ENCODE results near the gene KIF15.
"Not testable (repeated sequence)": the region's sequence is repeated elsewhere in the genome, so short reads cannot be mapped to it uniquely, and the experiment has no call there.

The KIF15 gene

GRCh38 chr3:44831232-44831631 lies 69.6 kb downstream of the KIF15 start:
- DNase-seq = no peak

DNA sequence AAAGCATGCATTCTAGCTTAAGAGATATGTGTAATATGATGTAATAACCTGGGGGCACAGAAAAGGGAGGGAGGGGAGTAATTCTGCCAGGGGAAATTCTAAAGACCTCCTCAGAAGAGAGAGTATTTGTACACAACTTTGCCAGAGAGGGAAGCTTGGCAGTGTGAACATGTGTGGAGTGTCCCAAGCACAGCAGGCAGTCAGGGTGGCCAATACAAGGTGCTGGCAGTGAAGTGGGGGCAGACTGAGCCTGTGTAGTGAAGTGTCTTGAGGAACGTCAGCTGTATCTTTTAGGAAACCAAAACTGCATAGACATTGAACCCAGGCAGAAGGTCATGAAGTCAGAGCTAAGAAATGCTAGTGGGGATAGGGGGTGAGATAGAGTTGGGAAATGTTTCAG lies 70.4 kb downstream of the KIF15 start:
- DNase-seq = no peak

DNA sequence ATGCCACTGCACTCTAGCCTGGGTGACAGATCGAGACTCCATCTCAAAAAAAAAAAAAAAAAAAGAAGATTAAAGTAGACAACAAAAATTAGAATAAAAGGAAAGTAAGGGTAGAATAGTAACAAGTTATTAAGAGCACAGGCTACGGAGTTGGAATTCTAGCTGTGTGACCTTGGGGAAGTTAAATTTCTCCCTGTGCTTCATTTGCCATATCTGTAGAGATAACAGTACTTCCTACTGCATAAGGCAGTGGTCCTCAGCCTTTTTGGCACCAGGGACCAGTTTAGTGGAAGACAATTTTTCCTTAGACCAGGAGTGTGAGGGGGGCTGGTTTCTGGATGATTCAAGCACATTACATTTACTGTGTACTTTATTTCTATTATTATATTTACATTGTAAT lies 71.4 kb downstream of the KIF15 start:
- DNase-seq = no peak

- no peak for DNase-seq
These were observed 71.8 kb downstream of the KIF15 start for GRCh38 chr3:44833394-44833793.

- DNase-seq = no peak
These were observed 74.1 kb downstream of the KIF15 start for GRCh38 chr3:44835684-44836083.

GRCh38 chr3:44842376-44842775 lies 80.8 kb downstream of the KIF15 start:
- DNase-seq = no peak

DNA sequence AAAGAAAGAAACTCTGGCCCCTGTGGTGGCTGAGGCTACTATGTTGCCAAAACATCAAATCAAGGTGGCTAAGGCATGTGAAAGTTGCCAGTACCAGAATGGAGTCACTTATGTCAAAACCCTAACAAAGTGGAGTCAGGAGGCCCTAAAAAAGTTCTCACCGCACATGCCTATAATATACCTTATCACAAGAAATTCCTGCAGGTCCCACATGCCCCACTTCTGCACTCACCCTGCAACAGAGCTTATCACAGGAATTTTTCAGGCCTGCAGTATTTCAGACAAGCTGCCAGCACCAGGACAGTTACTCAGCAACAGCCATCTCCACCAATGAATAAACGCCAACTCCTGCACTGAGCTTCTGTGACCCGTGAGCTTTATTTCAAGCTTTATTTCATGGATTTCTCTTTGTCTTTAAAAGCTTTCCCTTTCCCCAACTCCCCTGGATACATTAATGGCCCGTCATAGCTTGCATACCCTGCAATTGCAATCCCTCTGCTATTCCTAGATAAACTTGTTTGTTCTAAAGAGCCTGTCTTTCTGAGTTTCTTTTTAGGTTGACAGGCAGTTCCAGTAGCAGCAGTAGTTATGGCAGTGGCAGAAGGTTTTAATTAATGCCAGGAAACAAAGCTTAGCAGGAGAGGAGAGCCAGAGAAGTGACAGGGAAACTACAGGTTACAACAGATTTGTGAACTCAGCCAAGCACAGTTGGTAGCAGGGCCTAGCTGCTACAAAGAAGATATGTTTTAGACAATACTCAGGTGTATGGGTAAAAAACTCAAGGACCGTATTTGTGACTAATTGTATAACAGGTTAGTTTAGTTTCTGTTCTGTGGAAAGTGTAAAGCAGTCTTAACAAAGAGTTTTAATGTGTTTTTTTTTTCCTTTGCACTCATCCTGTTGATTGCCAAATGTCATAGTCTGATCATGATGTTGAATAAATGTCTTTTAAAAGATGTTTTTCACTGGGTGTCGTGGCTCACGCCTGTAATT lies 84.2 kb downstream of the KIF15 start:
- DNase-seq = no peak

DNA sequence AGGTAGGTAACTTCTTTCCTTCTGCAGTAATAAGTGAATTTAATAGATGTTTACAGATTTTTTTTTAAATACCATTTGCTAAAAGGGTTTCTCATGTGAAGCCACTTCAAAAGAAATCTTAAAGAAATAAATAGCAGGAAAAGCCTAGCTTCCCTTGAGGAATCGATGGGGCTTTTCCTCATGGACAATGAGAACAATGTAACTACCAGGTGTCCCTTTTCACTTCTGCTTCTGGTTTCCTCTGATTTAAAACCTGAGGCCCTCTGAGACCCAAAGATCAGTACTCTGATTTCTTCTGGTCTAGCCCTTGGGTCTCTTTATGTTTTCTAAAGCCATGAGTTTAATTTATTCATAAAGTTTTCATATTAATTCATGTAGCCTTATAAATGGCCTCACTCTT lies 87.0 kb downstream of the KIF15 start:
- DNase-seq = no peak

DNA sequence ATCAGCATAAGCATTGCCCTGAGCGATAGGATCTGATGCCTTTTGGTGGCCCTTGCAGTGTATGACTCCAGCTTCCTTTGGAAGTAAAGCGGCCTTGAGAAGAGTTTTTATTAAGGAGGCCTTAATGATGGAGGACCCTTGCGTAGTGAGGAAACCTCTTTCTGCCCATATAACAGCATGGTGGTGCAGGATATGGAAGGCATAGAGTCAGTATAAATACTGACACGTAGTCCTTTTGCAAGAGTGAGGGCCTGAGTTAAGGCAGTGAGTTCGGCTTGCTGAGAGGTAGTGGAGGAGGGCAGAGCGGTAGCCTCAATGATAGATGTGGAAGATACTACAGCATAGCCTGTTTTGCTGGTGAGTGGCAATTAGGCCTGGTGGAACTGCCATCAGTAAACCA lies 95.1 kb downstream of the KIF15 start:
- not testable (repeated sequence) for DNase-seq

GRCh38 chr3:44860117-44860516 lies 98.5 kb downstream of the KIF15 start:
- DNase-seq = no peak

- DNase-seq = peak; percentile 92
These were observed 100.0 kb downstream of the KIF15 start, which contains the start of gene TMEM42 for GRCh38 chr3:44861412-44862225. TSS of gene TMEM42 (plus strand) at chr3:44861912. CDS start at chr3:44861925, 13 bp downstream.

DNA sequence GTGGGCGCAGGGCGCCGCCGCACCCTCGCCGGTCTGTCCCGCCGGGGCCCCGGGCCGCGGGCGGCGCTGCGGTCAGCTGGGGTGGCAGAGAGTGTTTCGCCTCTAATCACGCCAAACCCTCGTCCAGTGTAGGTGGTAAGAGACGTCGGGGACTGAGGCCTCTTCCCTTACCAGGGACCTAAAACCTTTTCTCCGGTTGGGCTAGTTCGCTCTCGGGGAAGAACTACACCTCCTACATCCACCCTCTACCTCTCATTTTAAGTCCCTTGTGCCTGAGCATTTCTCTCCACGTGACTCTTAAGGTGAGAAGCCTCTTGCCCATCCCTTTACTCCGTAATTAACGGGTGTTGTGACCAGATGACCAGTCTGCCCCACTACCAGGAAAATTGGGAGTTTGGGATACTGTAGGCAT lies 100.6 kb downstream of the KIF15 start:
- DNase-seq = no peak

DNA sequence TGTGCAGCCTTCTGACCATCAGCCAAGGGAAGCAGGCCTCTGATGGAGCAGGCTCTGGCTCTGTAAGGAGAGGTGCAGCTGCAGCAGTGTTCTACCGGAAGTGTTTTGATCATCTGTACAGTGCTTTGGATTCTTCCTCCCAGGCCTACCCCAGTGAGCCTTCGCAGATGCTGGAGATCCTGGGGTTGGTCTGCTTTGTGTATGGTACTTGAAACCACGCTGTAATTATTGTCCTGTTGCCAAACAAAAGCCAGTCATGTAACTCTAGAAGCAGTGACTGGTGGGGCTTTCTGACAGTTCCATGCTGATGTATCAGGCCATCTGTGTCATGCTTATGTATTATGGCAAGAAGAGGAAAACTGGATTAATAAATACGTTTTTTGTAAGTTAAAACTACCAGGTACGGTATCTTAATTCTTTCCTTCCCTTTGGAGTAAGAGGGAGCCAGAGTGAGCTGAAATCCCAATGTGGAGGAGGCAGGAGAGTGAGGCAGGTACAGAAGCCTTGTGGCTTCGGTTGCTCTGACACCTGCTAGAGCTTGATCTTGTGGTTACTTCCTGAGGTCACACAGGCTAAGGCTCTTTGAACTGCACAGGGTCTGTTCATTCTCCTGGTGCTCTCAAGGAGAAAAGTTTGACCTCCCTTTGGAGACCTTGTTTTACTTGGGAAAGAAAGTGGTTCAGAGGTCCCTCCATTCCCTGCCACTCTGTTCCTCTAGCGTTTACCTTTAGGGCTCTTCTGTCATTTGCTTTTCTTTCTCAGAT lies 103.9 kb downstream of the KIF15 start:
- peak; percentile 25 for DNase-seq

- no peak for DNase-seq
These were observed 106.0 kb downstream of the KIF15 start for GRCh38 chr3:44867421-44868111.

- DNase-seq = no peak
These were observed 108.9 kb downstream of the KIF15 start for GRCh38 chr3:44870375-44871061.

DNA sequence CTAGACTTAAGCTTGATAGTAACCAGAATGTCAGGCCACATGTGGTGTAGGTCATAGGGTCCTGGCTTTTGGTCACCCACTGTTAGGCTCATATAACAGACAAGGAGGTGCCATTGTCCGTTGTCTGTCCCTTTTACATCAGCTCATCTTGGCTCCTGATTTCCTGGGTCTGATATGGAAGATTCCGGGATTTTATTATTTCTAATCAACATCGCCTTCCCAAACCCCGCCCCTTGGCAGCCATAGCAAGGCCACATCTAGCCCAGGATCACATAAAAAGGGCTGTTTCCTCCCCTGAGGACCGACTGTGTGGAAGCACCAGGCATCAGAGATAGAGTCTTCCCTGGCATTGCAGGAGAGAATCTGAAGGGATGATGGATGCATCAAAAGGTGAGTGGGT lies 112.7 kb downstream of the KIF15 start, which contains the start of gene TGM4:
TGM4 (plus strand) TSS at position 301 of the 400 bp plus-strand sequence; CDS start at position 372, 71 bp downstream.
- no peak for DNase-seq

DNA sequence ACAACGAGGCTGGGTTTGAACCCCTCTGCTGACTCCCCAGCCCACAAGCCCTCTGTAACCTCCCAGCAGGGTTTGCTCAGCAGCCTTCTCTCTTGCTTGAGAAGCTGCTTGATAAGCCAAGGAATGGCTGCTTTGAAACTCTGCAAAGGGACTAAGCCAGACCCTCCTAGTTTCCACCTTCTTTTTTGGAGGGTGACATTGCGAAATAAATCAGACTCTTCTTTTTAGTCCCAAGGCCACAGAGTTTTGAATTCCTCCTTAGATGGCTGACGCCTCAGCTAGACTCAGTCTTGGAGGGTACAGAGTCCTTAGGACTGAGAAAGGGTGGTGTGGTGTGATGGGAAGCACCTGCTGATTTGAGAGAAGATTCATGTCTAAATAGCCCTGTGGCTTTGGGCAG lies 114.0 kb downstream of the KIF15 start:
- no peak for DNase-seq

DNA sequence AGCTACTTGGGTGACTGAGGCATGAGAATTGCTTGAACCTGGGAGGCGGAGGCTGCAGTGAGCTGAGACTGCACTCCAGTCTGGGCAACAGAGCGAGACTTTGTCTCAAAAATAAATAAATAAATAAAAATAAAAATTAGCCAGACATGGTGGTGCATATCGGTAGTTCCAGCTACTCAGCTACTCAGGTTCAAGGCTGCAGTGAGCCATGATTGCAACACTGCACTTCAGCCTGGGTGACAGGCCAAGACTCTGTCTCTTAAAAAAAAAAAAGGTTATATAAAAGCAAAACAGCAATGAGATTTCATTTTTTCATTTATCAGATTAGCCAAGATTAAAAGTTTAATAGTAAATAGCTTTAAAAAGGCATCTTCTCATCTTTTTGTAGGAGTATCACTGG lies 115.7 kb downstream of the KIF15 start:
- no peak for DNase-seq

DNA sequence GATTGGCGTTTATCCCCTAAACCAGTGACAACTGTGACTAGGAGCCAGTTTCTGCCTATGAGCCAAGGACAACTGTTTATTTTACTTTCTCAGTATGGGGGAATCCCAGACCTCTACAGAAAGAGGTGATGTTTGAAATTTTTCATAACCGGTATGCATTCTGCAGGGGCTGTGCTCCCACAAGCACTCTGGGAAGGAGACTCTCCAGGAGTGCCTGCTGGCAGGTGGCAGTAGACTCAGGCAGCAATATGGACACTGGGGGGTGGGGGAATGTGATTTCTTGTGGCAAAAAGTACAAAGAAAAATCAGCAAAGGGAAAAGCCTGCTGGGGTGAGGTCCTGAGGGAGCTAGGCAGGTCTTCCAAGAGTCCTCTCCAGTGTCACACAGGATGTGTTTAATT lies 118.7 kb downstream of the KIF15 start:
- DNase-seq = no peak

- DNase-seq = no peak
These were observed 121.8 kb downstream of the KIF15 start for GRCh38 chr3:44883213-44883955.

DNA sequence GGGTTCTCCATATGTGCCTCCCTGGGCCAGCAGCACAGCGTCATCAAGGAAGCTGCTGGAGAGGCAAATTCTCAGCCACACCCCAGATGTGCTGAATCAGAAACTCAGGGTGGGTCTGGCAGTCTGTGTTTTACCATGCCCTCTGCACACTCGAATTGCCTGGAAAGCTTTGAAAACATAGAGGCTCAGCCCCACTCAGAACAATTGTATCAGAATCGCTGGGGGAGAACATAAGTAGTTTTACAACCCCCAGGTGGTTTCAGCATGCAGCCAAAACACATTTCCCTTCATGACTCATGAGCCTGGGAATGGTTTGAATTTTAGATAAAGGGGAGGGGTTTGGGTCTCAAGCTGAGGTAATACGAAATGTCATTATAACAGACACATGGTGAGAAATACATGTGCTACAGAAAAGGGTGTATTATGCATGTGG lies 122.4 kb downstream of the KIF15 start:
- no peak for DNase-seq
